GM21619 (cell line): ENCODE measurements around the gene EVA1A.
"Not testable (repeated sequence)": the region's sequence is repeated elsewhere in the genome, so short reads cannot be mapped to it uniquely, and the experiment has no call there.

Experiments used
- ATAC-seq: cut with Tn5 transposase; IDR thresholded peaks from one replicate; pipeline ENCODE4 v1.9.1; 2021; ENCODE audit not compliant: unreplicated experiment

EVA1A gene

GRCh38 chr2:75488157-75488556 is 72.6 kb downstream of the EVA1A start:
- ATAC-seq, result no peak

- ATAC-seq, result not testable (repeated sequence)
These were observed 74.0 kb downstream of the EVA1A start for GRCh38 chr2:75486735-75487134.

- no peak for ATAC-seq
These were observed 75.9 kb downstream of the EVA1A start for GRCh38 chr2:75484840-75485239.

GRCh38 chr2:75483878-75484277 is 76.9 kb downstream of the EVA1A start:
- ATAC-seq, result no peak

- no peak for ATAC-seq
These were observed 78.3 kb downstream of the EVA1A start for GRCh38 chr2:75482398-75482797.

- ATAC-seq, result peak; percentile 51
These were observed 79.5 kb downstream of the EVA1A start for GRCh38 chr2:75480971-75481836.

GRCh38 chr2:75477696-75478095 is 83.0 kb downstream of the EVA1A start:
- not testable (repeated sequence) for ATAC-seq

GRCh38 chr2:75476761-75477160 is 84.0 kb downstream of the EVA1A start:
- no peak for ATAC-seq

GRCh38 chr2:75475976-75476375 is 84.8 kb downstream of the EVA1A start:
- ATAC-seq, result no peak

GRCh38 chr2:75475049-75475448 is 85.7 kb downstream of the EVA1A start:
- ATAC-seq, result no peak

GRCh38 chr2:75474115-75474514 is 86.6 kb downstream of the EVA1A start:
- ATAC-seq, result no peak

GRCh38 chr2:75466708-75467311 is 93.9 kb downstream of the EVA1A start:
- peak; percentile 69 for ATAC-seq

GRCh38 chr2:75465317-75465984 is 95.3 kb downstream of the EVA1A start:
- no peak for ATAC-seq

- ATAC-seq, result no peak
These were observed 96.3 kb downstream of the EVA1A start for GRCh38 chr2:75464348-75464946.

GRCh38 chr2:75462721-75463120 is 98.0 kb downstream of the EVA1A start:
- ATAC-seq, result no peak

- ATAC-seq, result no peak
These were observed 98.5 kb downstream of the EVA1A start for GRCh38 chr2:75462206-75462605.

- ATAC-seq, result no peak
These were observed 100.1 kb downstream of the EVA1A start for GRCh38 chr2:75460630-75461029.

GRCh38 chr2:75459565-75460310 is 101.0 kb downstream of the EVA1A start:
- ATAC-seq, result no peak

GRCh38 chr2:75458201-75458600 is 102.5 kb downstream of the EVA1A start:
- no peak for ATAC-seq

GRCh38 chr2:75456825-75457224 is 103.9 kb downstream of the EVA1A start:
- no peak for ATAC-seq

GRCh38 chr2:75456111-75456510 is 104.6 kb downstream of the EVA1A start:
- ATAC-seq, result no peak
